Right lung (tissue), 5 donors: Measurements from ENCODE around the gene MRGPRD. TPM values are rescaled to one million over a fixed set of nuclear protein-coding genes. Genes with fewer than 3 reads are reported as not detected.

ENCODE experiments used
- DNase-seq, 2 donors: peaks; one replicate each; pipeline ENCODE4 v3.0.0-alpha.2; 2013
- polyA plus RNA-seq, 5 donors: library from polyadenylated mRNA; unstranded; fragments of 120-200 nt; gene quantifications; one replicate each; pipeline versions ENCODE4 v1.2.1 to v1.2.3, GENCODE V29; 2013; ENCODE audit warnings: inconsistent platforms in 1 of 5, low replicate concordance in 1 of 5; ENCODE audit not compliant: insufficient read length in 5 of 5, insufficient read depth in 1 of 5

MRGPRD gene
- polyA plus RNA-seq, 5 donors = not detected

GRCh38 chr11:68947151-68947550, 33.6 kb downstream of the MRGPRD start:
- no peak for DNase-seq

GRCh38 chr11:68946416-68947090, 34.2 kb downstream of the MRGPRD start:
- peak; percentile 29 to 38 for DNase-seq

- no peak for DNase-seq
Observed at GRCh38 chr11:68942751-68943271, 38.0 kb downstream of the MRGPRD start.

- DNase-seq = no peak
Observed at GRCh38 chr11:68942095-68942620, 38.6 kb downstream of the MRGPRD start.

GRCh38 chr11:68941324-68942094, 39.3 kb downstream of the MRGPRD start:
- DNase-seq = no peak

- no peak for DNase-seq
Observed at GRCh38 chr11:68940651-68941323, 40.0 kb downstream of the MRGPRD start.

- DNase-seq = no peak
Observed at GRCh38 chr11:68939583-68940555, 40.9 kb downstream of the MRGPRD start.

- no peak for DNase-seq
Observed at GRCh38 chr11:68938816-68939582, 41.8 kb downstream of the MRGPRD start.

- no peak for DNase-seq
Observed at GRCh38 chr11:68938088-68938487, 42.7 kb downstream of the MRGPRD start.

- DNase-seq = no peak
Observed at GRCh38 chr11:68936676-68937620, 43.8 kb downstream of the MRGPRD start.

GRCh38 chr11:68936358-68936636, 44.5 kb downstream of the MRGPRD start:
- no peak for DNase-seq

GRCh38 chr11:68935516-68936357, 45.0 kb downstream of the MRGPRD start:
- DNase-seq = no peak

GRCh38 chr11:68935066-68935465, 45.7 kb downstream of the MRGPRD start:
- no peak for DNase-seq

- no peak for DNase-seq
Observed at GRCh38 chr11:68934666-68935065, 46.1 kb downstream of the MRGPRD start.

GRCh38 chr11:68934321-68934645, 46.5 kb downstream of the MRGPRD start:
- DNase-seq = no peak

- DNase-seq = no peak
Observed at GRCh38 chr11:68933605-68934320, 47.0 kb downstream of the MRGPRD start.

GRCh38 chr11:68932933-68933577, 47.7 kb downstream of the MRGPRD start:
- DNase-seq = no peak
